Esophagus muscularis mucosa (tissue), 3 donors: ENCODE data around the gene DBR1.
A peak's percentile ranks its signal among the peaks of the same experiment; 100 is the strongest.

Source experiments
- POLR2A ChIP-seq: fragments of 450-650 bp; IDR thresholded peaks from one replicate; pipeline ENCODE4 v1.6.1; 2017; ENCODE audit warnings: antibody characterized with exemption, moderate library complexity, mild to moderate bottlenecking, low read depth
- POLR2AphosphoS5 ChIP-seq, 2 donors: sonication (generic); formaldehyde crosslinking; IDR thresholded peaks; one replicate each; pipeline ENCODE4 v1.6.1; 2017; ENCODE audit warnings: antibody characterized with exemption in 2 of 2
- TF ChIP-seq, protein P1 (sequence below), 3 experiments: fragments of 200-600 bp in 2 of 3; fragments of 450-650 bp in 1 of 3; sonication (generic) in 2 of 3; IDR thresholded peaks; one replicate each; pipeline ENCODE4 v1.5.1; 2017 to 2019; ENCODE audit warnings: antibody characterized with exemption in 3 of 3, mild to moderate bottlenecking in 2 of 3, moderate library complexity in 1 of 3

DNA sequence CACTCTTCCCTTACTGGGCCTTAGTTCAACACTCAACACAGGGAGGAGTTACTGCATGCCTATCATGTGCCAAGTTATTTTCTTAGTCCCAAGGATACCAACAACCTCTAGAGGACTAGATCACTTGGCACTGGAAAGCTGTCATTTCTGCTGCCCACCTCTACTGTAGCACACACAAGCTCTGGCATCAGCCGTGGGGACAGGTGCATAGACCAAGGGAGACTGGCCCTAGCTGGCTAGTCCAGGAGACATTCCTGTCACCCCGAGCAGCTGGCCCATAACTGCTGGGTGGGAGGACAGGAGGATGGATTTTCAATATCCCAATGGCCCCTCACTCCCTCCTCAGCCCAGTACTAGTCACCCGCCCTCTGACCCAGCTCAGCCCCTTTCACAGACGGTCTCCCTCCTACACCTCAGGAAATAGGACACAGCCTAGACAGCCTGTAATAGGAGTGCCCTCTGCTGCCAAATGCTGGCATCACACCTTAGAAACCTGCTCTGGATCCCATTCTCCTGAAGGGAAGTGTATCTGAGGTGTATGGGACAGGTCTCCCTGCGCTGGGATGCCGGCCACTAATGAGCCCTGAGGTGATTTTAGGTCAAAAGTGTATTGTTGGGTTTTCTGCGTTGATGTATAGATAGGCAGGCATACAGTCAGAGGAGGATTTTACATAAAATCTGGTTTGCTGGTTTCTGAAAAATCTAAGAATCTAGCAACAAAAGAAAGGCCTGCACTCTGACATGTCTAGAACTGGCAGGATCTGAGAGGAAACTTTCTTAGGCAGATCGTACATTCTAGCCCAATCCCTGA lies 55.9 kb downstream of the DBR1 start:
- TF ChIP-seq, protein P1, sequence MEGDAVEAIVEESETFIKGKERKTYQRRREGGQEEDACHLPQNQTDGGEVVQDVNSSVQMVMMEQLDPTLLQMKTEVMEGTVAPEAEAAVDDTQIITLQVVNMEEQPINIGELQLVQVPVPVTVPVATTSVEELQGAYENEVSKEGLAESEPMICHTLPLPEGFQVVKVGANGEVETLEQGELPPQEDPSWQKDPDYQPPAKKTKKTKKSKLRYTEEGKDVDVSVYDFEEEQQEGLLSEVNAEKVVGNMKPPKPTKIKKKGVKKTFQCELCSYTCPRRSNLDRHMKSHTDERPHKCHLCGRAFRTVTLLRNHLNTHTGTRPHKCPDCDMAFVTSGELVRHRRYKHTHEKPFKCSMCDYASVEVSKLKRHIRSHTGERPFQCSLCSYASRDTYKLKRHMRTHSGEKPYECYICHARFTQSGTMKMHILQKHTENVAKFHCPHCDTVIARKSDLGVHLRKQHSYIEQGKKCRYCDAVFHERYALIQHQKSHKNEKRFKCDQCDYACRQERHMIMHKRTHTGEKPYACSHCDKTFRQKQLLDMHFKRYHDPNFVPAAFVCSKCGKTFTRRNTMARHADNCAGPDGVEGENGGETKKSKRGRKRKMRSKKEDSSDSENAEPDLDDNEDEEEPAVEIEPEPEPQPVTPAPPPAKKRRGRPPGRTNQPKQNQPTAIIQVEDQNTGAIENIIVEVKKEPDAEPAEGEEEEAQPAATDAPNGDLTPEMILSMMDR (IDR thresholded peaks at IDR 0.05), result peak; percentile 61 to 91 (median 78)
- TF ChIP-seq POLR2A (no peak), POLR2AphosphoS5 (IDR thresholded peaks at IDR 0.05) (no peak)
